Measurements from ENCODE around the gene HLA-E. TPM values are rescaled to one million over a fixed set of nuclear protein-coding genes. Genes with fewer than 3 reads are reported as not detected.

Gene HLA-E
- total RNA-seq (141 TPM), polyA plus RNA-seq (564 TPM)

DNA sequence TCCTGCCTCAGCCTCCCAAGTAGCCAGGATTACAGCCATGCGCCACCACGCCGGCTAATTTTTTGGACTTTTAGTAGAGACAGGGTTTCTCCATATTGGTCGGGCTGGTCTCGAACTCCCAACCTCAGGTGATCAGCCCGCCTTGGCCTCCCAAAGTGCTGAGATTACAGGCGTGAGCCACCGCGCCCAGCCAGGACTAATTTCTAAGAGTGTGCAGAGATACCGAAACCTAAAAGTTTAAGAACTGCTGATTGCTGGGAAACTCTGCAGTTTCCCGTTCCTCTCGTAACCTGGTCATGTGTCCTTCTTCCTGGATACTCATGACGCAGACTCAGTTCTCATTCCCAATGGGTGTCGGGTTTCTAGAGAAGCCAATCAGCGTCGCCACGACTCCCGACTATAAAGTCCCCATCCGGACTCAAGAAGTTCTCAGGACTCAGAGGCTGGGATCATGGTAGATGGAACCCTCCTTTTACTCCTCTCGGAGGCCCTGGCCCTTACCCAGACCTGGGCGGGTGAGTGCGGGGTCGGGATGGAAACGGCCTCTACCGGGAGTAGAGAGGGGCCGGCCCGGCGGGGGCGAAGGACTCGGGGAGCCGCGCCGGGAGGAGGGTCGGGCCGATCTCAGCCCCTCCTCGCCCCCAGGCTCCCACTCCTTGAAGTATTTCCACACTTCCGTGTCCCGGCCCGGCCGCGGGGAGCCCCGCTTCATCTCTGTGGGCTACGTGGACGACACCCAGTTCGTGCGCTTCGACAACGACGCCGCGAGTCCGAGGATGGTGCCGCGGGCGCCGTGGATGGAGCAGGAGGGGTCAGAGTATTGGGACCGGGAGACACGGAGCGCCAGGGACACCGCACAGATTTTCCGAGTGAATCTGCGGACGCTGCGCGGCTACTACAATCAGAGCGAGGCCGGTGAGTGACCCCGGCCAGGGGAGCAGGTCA is at the start of gene HLA-E:
TSS of gene HLA-E (plus strand) at position 429 of the 945 bp plus-strand sequence. CDS start at position 452, 23 bp downstream.
- Histone ChIP-seq H3K27ac (ENCODE audit: low read depth) (peak within 1 kb of the TSS; percentile 99), H3K4me1 (ENCODE audit: insufficient read depth) (no peaks in the 10 kb centered on the region), H3K36me3 (ENCODE audit: insufficient read depth) (peaks cover 7% of the 10 kb centered on the region), H3K4me3 (ENCODE audit: low read depth, low read length) (peak within 1 kb of the TSS; percentile 91)
- 5% methylated on average over 68 of the region's 68 CpGs for WGBS
- DNase-seq (ENCODE audit: extremely low spot score), result peak; percentile 98

DNA sequence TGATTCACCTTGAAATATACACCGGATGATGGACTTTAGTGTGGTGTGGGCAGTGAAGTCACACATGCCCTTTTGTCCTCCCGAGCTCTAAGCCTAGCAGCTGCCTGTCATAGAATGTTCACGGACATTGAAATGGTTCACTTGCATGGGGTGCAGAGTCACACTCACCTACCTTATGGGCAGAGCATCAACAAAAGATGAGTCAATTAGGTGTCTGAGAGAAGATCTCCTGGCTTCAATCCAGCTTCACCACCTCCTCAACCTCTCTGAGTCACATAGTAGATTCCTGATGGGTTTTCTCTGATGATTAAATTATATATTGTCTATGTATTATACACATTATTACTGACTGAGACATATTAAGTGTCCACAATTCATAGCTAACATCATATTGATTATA is 48.1 kb upstream of the HLA-E start:
- H3K4me3 ChIP-seq (ENCODE audit: low read depth, low read length), result no peak overlapping the region
- H3K4me1 ChIP-seq (ENCODE audit: insufficient read depth), result no peaks in the 10 kb centered on the region
- H3K27ac ChIP-seq (ENCODE audit: low read depth), result no peak overlapping the region
- WGBS, result 63% methylated on average over 3 of the region's 3 CpGs
- DNase-seq (ENCODE audit: extremely low spot score), result no peak
- H3K36me3 ChIP-seq (ENCODE audit: insufficient read depth), result no peaks in the 10 kb centered on the region

DNA sequence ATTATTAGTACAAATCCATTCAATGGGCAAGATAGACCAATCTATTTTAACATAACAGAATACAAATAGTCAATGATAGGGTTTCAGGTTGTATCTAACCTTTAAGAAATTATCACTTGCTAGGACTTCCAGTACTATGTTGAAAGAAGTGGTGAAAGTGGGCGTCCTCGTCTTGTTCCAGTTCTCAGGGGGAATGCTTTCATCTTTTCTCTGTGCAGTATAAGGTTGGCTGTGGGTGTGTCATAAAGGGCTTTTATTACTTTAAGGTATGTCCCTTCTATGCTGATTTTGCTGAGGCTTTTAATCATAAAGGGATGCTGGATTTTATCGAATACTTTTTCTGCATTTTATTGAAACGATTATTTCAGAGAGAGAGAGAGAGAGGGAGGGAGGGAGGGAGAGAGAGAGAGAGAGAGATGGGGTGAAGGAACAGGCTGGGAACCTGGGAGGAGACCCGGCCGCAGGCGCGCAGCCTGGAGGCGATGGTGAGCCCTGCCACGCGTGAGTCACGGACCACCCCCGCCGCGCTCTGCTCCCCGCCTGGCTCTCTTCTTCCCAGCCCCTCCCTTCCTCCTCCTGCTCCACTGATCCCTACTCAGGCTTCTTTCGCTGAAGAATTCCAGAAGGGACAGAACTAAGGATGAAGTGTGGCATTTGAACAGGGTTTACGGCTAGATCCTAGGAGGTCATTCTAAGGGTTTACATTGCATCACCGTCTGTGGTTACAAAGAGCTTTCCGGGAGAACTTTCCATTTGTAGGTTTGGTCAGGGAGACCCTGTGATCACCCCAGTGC is 45.5 kb upstream of the HLA-E start:
- Histone ChIP-seq H3K36me3 (ENCODE audit: insufficient read depth) (no peaks in the 10 kb centered on the region), H3K4me3 (ENCODE audit: low read depth, low read length) (no peak overlapping the region), H3K4me1 (ENCODE audit: insufficient read depth) (no peaks in the 10 kb centered on the region), H3K27ac (ENCODE audit: low read depth) (no peak overlapping the region)
- DNase-seq (ENCODE audit: extremely low spot score), result no peak
- WGBS, result 6% methylated on average over 20 of the region's 20 CpGs

DNA sequence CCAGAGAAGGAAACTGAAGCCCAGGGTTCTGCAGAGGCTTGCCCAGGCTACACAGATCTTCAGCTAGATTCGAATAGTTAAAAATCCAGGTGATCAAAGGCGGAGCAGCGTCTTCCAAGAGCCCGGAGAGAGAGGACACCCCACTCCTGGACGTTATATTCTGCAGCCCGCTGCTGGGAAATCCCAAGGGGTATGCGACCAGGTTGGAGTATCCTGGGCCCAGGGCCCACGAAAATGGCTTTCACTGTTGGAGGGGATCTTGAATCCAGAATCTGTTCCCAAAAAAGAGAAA is 44.9 kb upstream of the HLA-E start:
- Histone ChIP-seq H3K36me3 (ENCODE audit: insufficient read depth) (no peaks in the 10 kb centered on the region), H3K4me3 (ENCODE audit: low read depth, low read length) (no peak overlapping the region), H3K4me1 (ENCODE audit: insufficient read depth) (no peaks in the 10 kb centered on the region), H3K27ac (ENCODE audit: low read depth) (no peak overlapping the region)
- 46% methylated on average over 8 of the region's 8 CpGs for WGBS
- no peak for DNase-seq (ENCODE audit: extremely low spot score)

DNA sequence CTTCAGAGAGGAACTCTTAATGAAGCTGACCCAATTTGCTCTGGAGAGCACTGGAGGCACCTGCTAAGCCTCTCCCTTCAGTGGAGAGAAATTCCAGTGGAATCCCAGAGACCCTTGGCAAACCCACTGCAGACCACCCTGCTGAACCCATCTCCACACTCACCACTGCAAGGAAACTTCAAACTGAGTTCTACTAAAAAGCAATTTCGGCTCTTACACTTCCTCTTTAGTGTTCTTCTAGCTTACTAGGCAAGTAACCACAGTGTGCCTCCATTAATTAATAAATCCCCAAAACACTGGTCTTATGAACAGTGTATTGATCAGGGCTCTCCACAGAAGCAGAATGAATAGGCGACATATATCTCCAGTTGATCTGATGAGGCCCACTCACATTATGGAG is 43.0 kb upstream of the HLA-E start:
- Histone ChIP-seq H3K4me3 (ENCODE audit: low read depth, low read length) (no peak overlapping the region), H3K4me1 (ENCODE audit: insufficient read depth) (peaks cover 4% of the 10 kb centered on the region), H3K36me3 (ENCODE audit: insufficient read depth) (no peaks in the 10 kb centered on the region), H3K27ac (ENCODE audit: low read depth) (no peak overlapping the region)
- DNase-seq (ENCODE audit: extremely low spot score), result no peak
- 58% methylated on average over 2 of the region's 2 CpGs for WGBS

DNA sequence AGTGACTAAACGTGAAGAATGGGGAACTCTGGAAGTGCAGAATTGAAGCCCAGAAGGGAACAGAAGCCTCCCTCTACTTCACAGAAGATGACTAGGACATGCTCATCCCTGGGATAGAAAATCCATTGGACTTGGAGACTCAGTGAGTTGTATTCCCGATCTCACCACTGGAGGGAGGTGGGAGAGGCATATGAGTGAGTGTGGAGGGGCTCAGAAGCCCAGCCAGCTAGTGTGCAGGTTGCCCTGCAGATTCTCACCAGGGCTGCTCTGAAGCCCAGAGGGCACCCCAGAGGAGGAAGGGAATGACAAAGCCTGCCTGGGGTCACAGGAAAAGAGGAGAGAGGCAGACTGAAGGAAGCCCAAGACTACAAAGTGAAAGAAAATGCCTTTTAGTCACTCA is 42.1 kb upstream of the HLA-E start:
- peaks cover 4% of the 10 kb centered on the region for H3K4me1 ChIP-seq (ENCODE audit: insufficient read depth)
- H3K4me3 ChIP-seq (ENCODE audit: low read depth, low read length), result no peak overlapping the region
- H3K36me3 ChIP-seq (ENCODE audit: insufficient read depth), result no peaks in the 10 kb centered on the region
- DNase-seq (ENCODE audit: extremely low spot score), result no peak
- 4% methylated on average over 2 of the region's 2 CpGs for WGBS
- no peak overlapping the region for H3K27ac ChIP-seq (ENCODE audit: low read depth)

DNA sequence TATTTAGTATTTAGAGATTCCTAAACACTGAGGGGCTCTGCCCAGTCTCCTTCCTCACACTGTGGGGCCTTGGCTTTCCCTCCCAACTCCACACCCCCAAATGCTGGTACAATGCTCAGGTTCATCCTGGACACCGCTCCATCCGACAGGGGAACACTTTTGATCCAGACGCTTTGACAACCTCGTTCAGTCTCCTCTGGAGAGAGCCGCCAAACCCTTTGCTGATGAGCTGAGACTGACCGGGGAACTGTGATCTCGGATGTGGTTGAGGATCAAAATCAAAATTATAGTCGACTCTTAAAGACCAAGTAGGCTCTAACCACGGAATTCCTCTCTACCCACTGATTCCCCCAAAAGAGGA is 38.8 kb upstream of the HLA-E start:
- WGBS, result 28% methylated on average over 9 of the region's 9 CpGs
- no peaks in the 10 kb centered on the region for H3K36me3 ChIP-seq (ENCODE audit: insufficient read depth)
- peaks cover 4% of the 10 kb centered on the region for H3K4me1 ChIP-seq (ENCODE audit: insufficient read depth)
- H3K4me3 ChIP-seq (ENCODE audit: low read depth, low read length), result no peak overlapping the region
- H3K27ac ChIP-seq (ENCODE audit: low read depth), result no peak overlapping the region
- no peak for DNase-seq (ENCODE audit: extremely low spot score)

DNA sequence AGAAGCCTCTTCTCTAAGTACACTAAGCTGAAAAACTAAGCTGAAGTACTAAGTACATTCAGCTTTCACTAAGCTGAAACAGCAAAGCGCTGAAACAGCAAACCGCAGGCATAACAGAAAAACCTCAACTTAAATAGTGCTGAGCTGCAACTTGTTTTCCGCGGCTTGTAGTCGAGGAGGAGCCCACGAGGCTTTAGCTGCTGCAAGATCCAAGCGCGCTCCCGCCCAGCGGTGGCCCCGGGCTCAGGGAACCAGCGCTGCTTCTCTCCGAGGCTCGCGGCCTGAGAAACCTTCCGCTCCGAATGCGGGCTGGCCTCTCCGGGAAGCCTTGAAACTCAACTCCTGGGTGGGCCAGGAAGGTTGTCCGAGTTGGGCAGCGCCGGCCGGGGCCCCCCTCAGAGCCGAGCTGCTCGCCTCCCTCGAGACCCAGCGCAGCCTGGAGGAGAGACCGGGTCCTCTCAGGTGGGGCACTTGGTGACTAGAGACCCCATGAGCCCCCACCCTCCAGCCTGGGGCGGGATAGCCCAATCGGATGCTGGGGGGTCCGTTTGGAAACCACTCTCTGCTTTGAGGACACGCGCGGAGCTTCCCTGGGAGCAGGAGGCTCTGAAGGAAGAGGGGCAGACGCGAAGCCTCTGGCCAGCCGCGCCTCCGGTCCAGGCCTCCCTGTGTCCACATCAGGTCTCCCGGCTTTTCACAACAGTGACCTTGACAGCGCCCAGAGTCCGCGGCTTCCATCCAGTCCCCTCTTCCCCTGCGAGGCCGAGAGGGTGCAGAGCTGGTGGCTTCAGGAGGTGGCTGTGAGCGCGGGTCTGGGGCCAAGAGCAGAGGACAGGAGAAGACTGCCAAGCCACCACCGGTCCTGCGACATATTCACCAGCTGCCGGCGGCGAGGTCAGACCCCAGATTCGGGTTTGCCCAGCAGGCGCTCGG is 38.1 kb upstream of the HLA-E start:
- WGBS, result 14% methylated on average over 55 of the region's 55 CpGs
- no peak for DNase-seq (ENCODE audit: extremely low spot score)
- Histone ChIP-seq H3K4me1 (ENCODE audit: insufficient read depth) (peaks cover 4% of the 10 kb centered on the region), H3K36me3 (ENCODE audit: insufficient read depth) (no peaks in the 10 kb centered on the region), H3K27ac (ENCODE audit: low read depth) (no peak overlapping the region), H3K4me3 (ENCODE audit: low read depth, low read length) (peak overlapping the region; percentile 17)

DNA sequence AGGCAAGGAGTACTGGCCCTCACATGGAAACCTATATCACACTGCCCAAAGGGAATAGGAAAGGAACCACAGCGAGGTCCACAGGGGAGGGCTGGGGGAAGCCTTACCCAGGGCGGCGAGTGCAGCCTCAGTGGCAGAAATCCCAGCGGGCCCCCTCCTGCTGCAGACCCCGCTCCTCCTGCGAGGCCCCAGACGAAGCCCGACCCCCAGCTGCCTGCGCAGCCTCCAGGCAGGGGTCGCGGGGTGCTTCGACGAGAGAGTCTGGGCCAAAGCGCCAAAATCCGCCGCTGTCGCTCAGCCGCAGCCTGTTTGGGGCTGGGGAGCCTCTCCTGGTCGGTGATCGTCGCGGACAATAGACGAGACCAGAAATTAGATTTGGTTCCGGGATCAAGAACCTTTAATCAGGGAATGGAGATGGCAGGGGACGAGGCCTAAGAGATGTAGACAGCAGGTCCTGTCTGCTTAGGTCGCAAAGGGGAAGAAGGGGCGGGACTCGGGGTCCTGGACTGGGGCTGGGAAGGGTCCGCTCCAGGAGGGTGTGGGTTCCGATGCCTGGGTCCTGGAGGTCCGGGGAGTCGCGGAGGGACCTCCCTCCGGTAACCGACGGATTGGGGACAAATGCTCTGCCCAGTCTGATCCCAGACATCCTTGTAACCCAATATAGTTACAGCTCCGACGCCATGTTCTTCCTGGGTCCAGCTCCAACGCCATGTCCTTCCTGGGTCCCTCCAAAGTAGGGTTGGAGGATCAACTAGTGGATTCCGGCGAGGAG is 36.4 kb upstream of the HLA-E start:
- no peaks in the 10 kb centered on the region for H3K36me3 ChIP-seq (ENCODE audit: insufficient read depth)
- WGBS, result 34% methylated on average over 41 of the region's 41 CpGs
- DNase-seq (ENCODE audit: extremely low spot score), result no peak
- H3K27ac ChIP-seq (ENCODE audit: low read depth), result no peak overlapping the region
- no peak overlapping the region for H3K4me3 ChIP-seq (ENCODE audit: low read depth, low read length)
- peaks cover 4% of the 10 kb centered on the region for H3K4me1 ChIP-seq (ENCODE audit: insufficient read depth)

DNA sequence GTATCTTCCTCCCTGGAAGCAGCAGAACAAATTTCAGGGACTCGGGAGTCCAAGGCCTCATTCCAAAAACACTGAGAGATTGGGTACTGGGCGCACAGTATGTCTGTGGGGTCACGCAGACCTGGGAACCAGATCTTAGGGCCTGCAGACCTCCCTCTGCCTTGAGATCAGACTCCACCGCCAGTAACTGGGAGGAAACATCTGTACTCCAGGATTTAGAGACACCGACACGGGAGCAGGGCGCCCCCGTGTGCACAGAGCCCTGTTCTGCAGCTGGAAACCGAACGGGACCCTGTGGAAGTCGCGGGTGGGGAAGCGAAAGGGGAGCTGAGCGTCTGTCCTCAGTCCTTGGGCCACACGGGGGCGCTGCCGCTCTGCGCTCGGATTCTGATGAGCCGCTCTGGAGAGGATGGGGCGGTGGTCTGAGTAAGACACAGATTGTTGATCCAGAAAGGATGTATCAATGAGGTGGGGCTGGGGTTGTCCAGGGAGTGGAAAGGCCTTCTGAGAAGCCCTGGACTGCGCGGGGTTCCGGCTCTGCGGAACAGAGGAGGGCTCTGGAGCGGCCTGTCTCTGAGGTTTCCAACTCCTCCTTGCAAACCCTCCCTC is 35.7 kb upstream of the HLA-E start:
- Histone ChIP-seq H3K36me3 (ENCODE audit: insufficient read depth) (no peaks in the 10 kb centered on the region), H3K4me3 (ENCODE audit: low read depth, low read length) (no peak overlapping the region), H3K27ac (ENCODE audit: low read depth) (no peak overlapping the region), H3K4me1 (ENCODE audit: insufficient read depth) (peaks cover 4% of the 10 kb centered on the region)
- 7% methylated on average over 26 of the region's 26 CpGs for WGBS
- DNase-seq (ENCODE audit: extremely low spot score), result peak; percentile 18

DNA sequence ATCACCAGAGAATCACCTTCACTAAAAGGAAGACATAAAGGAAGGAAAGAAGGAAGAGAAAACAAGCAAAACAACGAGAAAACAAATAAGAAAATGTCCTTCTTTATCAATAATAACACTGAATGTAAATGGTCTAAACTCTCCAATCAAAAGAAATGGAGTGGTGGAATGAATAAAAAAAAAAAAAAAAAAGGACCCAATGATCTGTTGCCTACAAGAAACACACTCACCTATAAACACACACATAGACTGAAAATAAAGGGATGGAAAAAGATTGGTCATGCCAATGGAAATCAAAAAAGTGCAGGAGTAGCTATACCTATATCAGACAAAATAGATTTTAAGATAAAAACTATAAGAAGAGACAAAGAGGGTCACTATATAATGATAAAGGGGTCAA is 30.2 kb upstream of the HLA-E start:
- Histone ChIP-seq H3K4me3 (ENCODE audit: low read depth, low read length) (no peak overlapping the region), H3K4me1 (ENCODE audit: insufficient read depth) (no peaks in the 10 kb centered on the region)
- WGBS, result 50% methylated on average over 1 of the region's 1 CpG

DNA sequence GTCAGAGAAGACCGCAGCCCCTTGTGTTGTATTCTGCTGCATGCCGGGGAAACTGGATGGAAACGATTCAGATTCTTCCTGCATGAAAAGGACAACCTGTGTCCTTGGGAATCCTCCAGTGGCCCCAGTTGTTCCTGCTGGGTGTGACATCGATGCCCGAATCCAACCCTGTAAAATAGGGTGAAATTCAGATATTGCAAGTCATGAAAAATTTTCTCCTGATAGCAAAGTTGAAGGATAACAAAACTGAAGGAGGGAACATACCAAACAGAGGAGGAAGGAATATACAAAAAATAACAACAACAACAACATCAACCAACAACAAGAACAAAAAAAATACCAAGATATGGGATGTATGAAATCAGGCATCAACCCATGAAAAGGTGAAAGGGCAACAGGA is 28.3 kb upstream of the HLA-E start:
- H3K4me3 ChIP-seq (ENCODE audit: low read depth, low read length), result no peak overlapping the region
- no peak overlapping the region for H3K27ac ChIP-seq (ENCODE audit: low read depth)
- H3K4me1 ChIP-seq (ENCODE audit: insufficient read depth), result no peaks in the 10 kb centered on the region
- WGBS, result 67% methylated on average over 5 of the region's 5 CpGs
- DNase-seq (ENCODE audit: extremely low spot score), result no peak
- H3K36me3 ChIP-seq (ENCODE audit: insufficient read depth), result no peaks in the 10 kb centered on the region

More for the DNA sequence above, 30.2 kb upstream of the HLA-E start:
- DNase-seq (ENCODE audit: extremely low spot score), result no peak
- Histone ChIP-seq H3K36me3 (ENCODE audit: insufficient read depth) (no peaks in the 10 kb centered on the region), H3K27ac (ENCODE audit: low read depth) (no peak overlapping the region)
